Measurements from ENCODE around the gene NDUFV2. TPM values are rescaled to one million over a fixed set of nuclear protein-coding genes. Genes with fewer than 3 reads are reported as not detected.

Gene NDUFV2
- polyA plus RNA-seq, 2 donors: 163 to 222 TPM

GRCh38 chr18:9096007-9096371 lies 6.5 kb upstream of the NDUFV2 start:
- no peak overlapping the region for H3K27ac ChIP-seq (ENCODE audit: low read depth in 2 of 2, low read length in 1 of 2)
- no peaks in the 10 kb centered on the region for H3K9me3 ChIP-seq (ENCODE audit: control insufficient read depth in 2 of 2, insufficient read depth in 1 of 2, low read depth in 1 of 2, low read length in 1 of 2)
- H3K4me3 ChIP-seq (ENCODE audit: low read depth in 1 of 2, low read length in 2 of 2): no peak overlapping the region
- no peaks in the 10 kb centered on the region for H3K27me3 ChIP-seq (ENCODE audit: control insufficient read depth in 1 of 2, insufficient read depth in 2 of 2, low read length in 2 of 2)
- WGBS, 2 donors: 48 to 75% methylated on average over 3 of the region's 3 CpGs
- no peaks in the 10 kb centered on the region for H3K4me1 ChIP-seq (ENCODE audit: control insufficient read depth in 2 of 2, insufficient read depth in 2 of 2, low read length in 1 of 2)
- H3K36me3 ChIP-seq (ENCODE audit: control insufficient read depth in 2 of 2, insufficient read depth in 2 of 2, low read length in 1 of 2): no peaks in the 10 kb centered on the region

- H3K9me3 ChIP-seq (ENCODE audit: control insufficient read depth in 2 of 2, insufficient read depth in 1 of 2, low read depth in 1 of 2, low read length in 1 of 2): no peaks in the 10 kb centered on the region
- H3K27me3 ChIP-seq (ENCODE audit: control insufficient read depth in 1 of 2, insufficient read depth in 2 of 2, low read length in 2 of 2): no peaks in the 10 kb centered on the region
- no peak overlapping the region for H3K4me3 ChIP-seq (ENCODE audit: low read depth in 1 of 2, low read length in 2 of 2)
- WGBS, 2 donors: 78 to 79% methylated on average over 2 of the region's 2 CpGs
- no peaks in the 10 kb centered on the region for H3K4me1 ChIP-seq (ENCODE audit: control insufficient read depth in 2 of 2, insufficient read depth in 2 of 2, low read length in 1 of 2)
- no peaks in the 10 kb centered on the region for H3K36me3 ChIP-seq (ENCODE audit: control insufficient read depth in 2 of 2, insufficient read depth in 2 of 2, low read length in 1 of 2)
- peak overlapping the region in 1 of 2 donors; percentile 27 for H3K27ac ChIP-seq (ENCODE audit: low read depth in 2 of 2, low read length in 1 of 2)
These were observed 5.8 kb upstream of the NDUFV2 start for GRCh38 chr18:9096685-9097084.

GRCh38 chr18:9097349-9097748 lies 5.2 kb upstream of the NDUFV2 start:
- 38 to 59% methylated on average over 2 of the region's 2 CpGs for WGBS, 2 donors
- Histone ChIP-seq H3K9me3 (ENCODE audit: control insufficient read depth in 2 of 2, insufficient read depth in 1 of 2, low read depth in 1 of 2, low read length in 1 of 2) (no peaks in the 10 kb centered on the region), H3K4me3 (ENCODE audit: low read depth in 1 of 2, low read length in 2 of 2) (no peak overlapping the region), H3K36me3 (ENCODE audit: control insufficient read depth in 2 of 2, insufficient read depth in 2 of 2, low read length in 1 of 2) (no peaks in the 10 kb centered on the region), H3K27ac (ENCODE audit: low read depth in 2 of 2, low read length in 1 of 2) (peak overlapping the region in 1 of 2 donors; percentile 27), H3K27me3 (ENCODE audit: control insufficient read depth in 1 of 2, insufficient read depth in 2 of 2, low read length in 2 of 2) (no peaks in the 10 kb centered on the region), H3K4me1 (ENCODE audit: control insufficient read depth in 2 of 2, insufficient read depth in 2 of 2, low read length in 1 of 2) (no peaks in the 10 kb centered on the region)

GRCh38 chr18:9100796-9101195 lies 1.7 kb upstream of the NDUFV2 start:
- no peak overlapping the region for H3K27ac ChIP-seq (ENCODE audit: low read depth in 2 of 2, low read length in 1 of 2)
- no peaks in the 10 kb centered on the region for H3K27me3 ChIP-seq (ENCODE audit: control insufficient read depth in 1 of 2, insufficient read depth in 2 of 2, low read length in 2 of 2)
- H3K36me3 ChIP-seq (ENCODE audit: control insufficient read depth in 2 of 2, insufficient read depth in 2 of 2, low read length in 1 of 2): no peaks in the 10 kb centered on the region
- no peak overlapping the region for H3K4me3 ChIP-seq (ENCODE audit: low read depth in 1 of 2, low read length in 2 of 2)
- H3K4me1 ChIP-seq (ENCODE audit: control insufficient read depth in 2 of 2, insufficient read depth in 2 of 2, low read length in 1 of 2): no peaks in the 10 kb centered on the region
- WGBS, 2 donors: 94% methylated on average over 3 of the region's 3 CpGs
- H3K9me3 ChIP-seq (ENCODE audit: control insufficient read depth in 2 of 2, insufficient read depth in 1 of 2, low read depth in 1 of 2, low read length in 1 of 2): no peaks in the 10 kb centered on the region

- Histone ChIP-seq H3K27ac (ENCODE audit: low read depth in 2 of 2, low read length in 1 of 2) (peak overlapping the region; percentile 90 to 95), H3K27me3 (ENCODE audit: control insufficient read depth in 1 of 2, insufficient read depth in 2 of 2, low read length in 2 of 2) (no peaks in the 10 kb centered on the region), H3K4me1 (ENCODE audit: control insufficient read depth in 2 of 2, insufficient read depth in 2 of 2, low read length in 1 of 2) (peaks cover 0 to 2% of the 10 kb centered on the region in 2 donors), H3K36me3 (ENCODE audit: control insufficient read depth in 2 of 2, insufficient read depth in 2 of 2, low read length in 1 of 2) (no peaks in the 10 kb centered on the region), H3K4me3 (ENCODE audit: low read depth in 1 of 2, low read length in 2 of 2) (peak overlapping the region; percentile 60 to 86), H3K9me3 (ENCODE audit: control insufficient read depth in 2 of 2, insufficient read depth in 1 of 2, low read depth in 1 of 2, low read length in 1 of 2) (no peaks in the 10 kb centered on the region)
- 0% methylated on average over 17 of the region's 17 CpGs for WGBS, 2 donors
These were observed 580 bp upstream of the NDUFV2 start for GRCh38 chr18:9101730-9102507.

- WGBS, 2 donors: 0 to 1% methylated on average over 4 of the region's 4 CpGs
- Histone ChIP-seq H3K4me3 (ENCODE audit: low read depth in 1 of 2, low read length in 2 of 2) (peak overlapping the region; percentile 75 to 86), H3K4me1 (ENCODE audit: control insufficient read depth in 2 of 2, insufficient read depth in 2 of 2, low read length in 1 of 2) (peaks cover 0 to 2% of the 10 kb centered on the region in 2 donors), H3K9me3 (ENCODE audit: control insufficient read depth in 2 of 2, insufficient read depth in 1 of 2, low read depth in 1 of 2, low read length in 1 of 2) (no peaks in the 10 kb centered on the region), H3K36me3 (ENCODE audit: control insufficient read depth in 2 of 2, insufficient read depth in 2 of 2, low read length in 1 of 2) (no peaks in the 10 kb centered on the region), H3K27me3 (ENCODE audit: control insufficient read depth in 1 of 2, insufficient read depth in 2 of 2, low read length in 2 of 2) (no peaks in the 10 kb centered on the region), H3K27ac (ENCODE audit: low read depth in 2 of 2, low read length in 1 of 2) (peak overlapping the region; percentile 92 to 95)
These were observed 926 bp downstream of the NDUFV2 start for GRCh38 chr18:9103376-9103873.

GRCh38 chr18:9104244-9104901 lies 1.9 kb downstream of the NDUFV2 start:
- H3K27me3 ChIP-seq (ENCODE audit: control insufficient read depth in 1 of 2, insufficient read depth in 2 of 2, low read length in 2 of 2): no peaks in the 10 kb centered on the region
- peaks cover 0 to 2% of the 10 kb centered on the region in 2 donors for H3K4me1 ChIP-seq (ENCODE audit: control insufficient read depth in 2 of 2, insufficient read depth in 2 of 2, low read length in 1 of 2)
- no peaks in the 10 kb centered on the region for H3K9me3 ChIP-seq (ENCODE audit: control insufficient read depth in 2 of 2, insufficient read depth in 1 of 2, low read depth in 1 of 2, low read length in 1 of 2)
- 7 to 11% methylated on average over 5 of the region's 5 CpGs for WGBS, 2 donors
- H3K4me3 ChIP-seq (ENCODE audit: low read depth in 1 of 2, low read length in 2 of 2): peak overlapping the region; percentile 44 to 86
- H3K36me3 ChIP-seq (ENCODE audit: control insufficient read depth in 2 of 2, insufficient read depth in 2 of 2, low read length in 1 of 2): no peaks in the 10 kb centered on the region
- peak overlapping the region; percentile 25 to 45 for H3K27ac ChIP-seq (ENCODE audit: low read depth in 2 of 2, low read length in 1 of 2)

- Histone ChIP-seq H3K36me3 (ENCODE audit: control insufficient read depth in 2 of 2, insufficient read depth in 2 of 2, low read length in 1 of 2) (no peaks in the 10 kb centered on the region), H3K4me1 (ENCODE audit: control insufficient read depth in 2 of 2, insufficient read depth in 2 of 2, low read length in 1 of 2) (peaks cover 0 to 2% of the 10 kb centered on the region in 2 donors), H3K27ac (ENCODE audit: low read depth in 2 of 2, low read length in 1 of 2) (no peak overlapping the region), H3K9me3 (ENCODE audit: control insufficient read depth in 2 of 2, insufficient read depth in 1 of 2, low read depth in 1 of 2, low read length in 1 of 2) (no peaks in the 10 kb centered on the region), H3K4me3 (ENCODE audit: low read depth in 1 of 2, low read length in 2 of 2) (peak overlapping the region in 1 of 2 donors; percentile 28), H3K27me3 (ENCODE audit: control insufficient read depth in 1 of 2, insufficient read depth in 2 of 2, low read length in 2 of 2) (no peaks in the 10 kb centered on the region)
- 35 to 42% methylated on average over 3 of the region's 3 CpGs for WGBS, 2 donors
These were observed 2.9 kb downstream of the NDUFV2 start for GRCh38 chr18:9105420-9105819.

GRCh38 chr18:9106094-9106493 lies 3.6 kb downstream of the NDUFV2 start:
- H3K27me3 ChIP-seq (ENCODE audit: control insufficient read depth in 1 of 2, insufficient read depth in 2 of 2, low read length in 2 of 2): no peaks in the 10 kb centered on the region
- no peaks in the 10 kb centered on the region for H3K9me3 ChIP-seq (ENCODE audit: control insufficient read depth in 2 of 2, insufficient read depth in 1 of 2, low read depth in 1 of 2, low read length in 1 of 2)
- 41 to 50% methylated on average over 1 of the region's 1 CpG for WGBS, 2 donors
- no peak overlapping the region for H3K27ac ChIP-seq (ENCODE audit: low read depth in 2 of 2, low read length in 1 of 2)
- H3K36me3 ChIP-seq (ENCODE audit: control insufficient read depth in 2 of 2, insufficient read depth in 2 of 2, low read length in 1 of 2): no peaks in the 10 kb centered on the region
- peak overlapping the region in 1 of 2 donors; percentile 28 for H3K4me3 ChIP-seq (ENCODE audit: low read depth in 1 of 2, low read length in 2 of 2)
- peaks cover 0 to 2% of the 10 kb centered on the region in 2 donors for H3K4me1 ChIP-seq (ENCODE audit: control insufficient read depth in 2 of 2, insufficient read depth in 2 of 2, low read length in 1 of 2)

All from esophagus (tissue), 2 donors.